GM10266 (cell line): Measurements from ENCODE around the gene PAK1.

Source experiments
- DNase-seq: peaks from one replicate; pipeline ENCODE4 v3.0.0; 2012; ENCODE audit errors: extremely low spot score
- CTCF ChIP-seq: IDR thresholded peaks from 2 replicates; pipeline ENCODE4 v1.5.1; 2012; ENCODE audit warnings: mild to moderate bottlenecking, low read depth; ENCODE audit not compliant: control insufficient read depth, insufficient read depth; ENCODE audit errors: missing control alignments

Gene PAK1

GRCh38 chr11:77473801-77474683 lies at the start of gene PAK1:
TSS of gene PAK1 (minus strand) at chr11:77474094. CDS start at chr11:77392520, 81,574 bp downstream.
- peak; percentile 34 for TF ChIP-seq CTCF
- DNase-seq, result peak; percentile 93

GRCh38 chr11:77522215-77522614 lies 48.3 kb upstream of the PAK1 start:
- TF ChIP-seq CTCF, result no peak
- no peak for DNase-seq

- TF ChIP-seq CTCF, result no peak
These were observed 46.0 kb upstream of the PAK1 start for GRCh38 chr11:77519847-77520246.

GRCh38 chr11:77518471-77518870 lies 44.6 kb upstream of the PAK1 start:
- DNase-seq, result no peak
- no peak for TF ChIP-seq CTCF

More at GRCh38 chr11:77519847-77520246, 46.0 kb upstream of the PAK1 start:
- no peak for DNase-seq

- no peak for DNase-seq
- TF ChIP-seq CTCF, result no peak
These were observed 43.9 kb upstream of the PAK1 start for GRCh38 chr11:77517753-77518152.

GRCh38 chr11:77517226-77517625 lies 43.3 kb upstream of the PAK1 start:
- TF ChIP-seq CTCF, result no peak

GRCh38 chr11:77515483-77515882 lies 41.6 kb upstream of the PAK1 start:
- no peak for DNase-seq
- TF ChIP-seq CTCF, result no peak

More at GRCh38 chr11:77517226-77517625, 43.3 kb upstream of the PAK1 start:
- no peak for DNase-seq
